GM21528 (cell line): Measurements from ENCODE around the gene KRT75.
"Not testable (repeated sequence)": the region's sequence is repeated elsewhere in the genome, so short reads cannot be mapped to it uniquely, and the experiment has no call there.

ENCODE experiments used
- ATAC-seq: cut with Tn5 transposase; IDR thresholded peaks from one replicate; pipeline ENCODE4 v1.9.1; 2021; ENCODE audit warnings: mild to moderate bottlenecking, moderate library complexity; ENCODE audit not compliant: unreplicated experiment, low FRiP score

Gene KRT75

DNA sequence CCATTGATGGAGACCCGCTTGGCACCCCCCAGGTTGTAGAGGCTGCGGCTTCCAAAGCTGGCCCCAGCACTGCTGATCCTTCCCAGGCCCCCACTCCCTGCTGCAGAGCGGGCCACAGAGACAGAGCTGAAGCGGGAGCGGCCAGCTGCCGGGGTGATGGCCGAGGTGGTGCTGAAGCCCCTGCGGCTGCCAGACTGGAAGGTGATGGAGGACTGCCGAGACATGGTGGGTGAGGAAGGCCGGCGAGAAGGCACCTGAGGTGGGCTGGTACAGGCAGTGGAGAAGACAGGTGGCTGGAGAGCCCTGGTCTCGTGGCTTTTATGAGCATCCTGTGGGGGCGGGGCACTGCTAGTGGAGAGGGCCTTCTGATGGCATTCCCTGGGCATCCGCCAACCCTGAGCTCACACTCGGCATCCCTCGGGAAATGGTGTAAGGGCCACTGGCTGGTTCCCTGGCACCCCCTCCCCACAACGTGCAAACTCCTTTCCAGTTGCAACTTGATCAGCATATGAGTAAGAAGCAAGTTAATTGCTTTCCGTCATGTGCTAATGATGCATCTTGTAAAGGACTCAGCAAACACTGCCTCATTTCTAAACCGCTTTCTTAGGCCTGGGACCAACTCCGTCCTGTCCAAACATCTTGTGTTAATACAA is at the start of gene KRT75:
Gene KRT75 (minus strand): TSS at position 291 of the 653 bp plus-strand sequence. CDS start 67 bp downstream, at position 224.
- ATAC-seq = no peak

- no peak for ATAC-seq
Observed at GRCh38 chr12:52480073-52480472, 45.9 kb upstream of the KRT75 start.

- ATAC-seq = no peak
Observed at GRCh38 chr12:52477651-52478050, 43.5 kb upstream of the KRT75 start.

- ATAC-seq = no peak
Observed at GRCh38 chr12:52474212-52474611, 40.0 kb upstream of the KRT75 start.

- no peak for ATAC-seq
Observed at GRCh38 chr12:52473768-52474167, 39.6 kb upstream of the KRT75 start, which contains the start of gene KRT6C. TSS of gene KRT6C (minus strand) at chr12:52473805. CDS start at chr12:52473737, 68 bp downstream.

GRCh38 chr12:52469853-52470252 is 35.7 kb upstream of the KRT75 start:
- no peak for ATAC-seq

DNA sequence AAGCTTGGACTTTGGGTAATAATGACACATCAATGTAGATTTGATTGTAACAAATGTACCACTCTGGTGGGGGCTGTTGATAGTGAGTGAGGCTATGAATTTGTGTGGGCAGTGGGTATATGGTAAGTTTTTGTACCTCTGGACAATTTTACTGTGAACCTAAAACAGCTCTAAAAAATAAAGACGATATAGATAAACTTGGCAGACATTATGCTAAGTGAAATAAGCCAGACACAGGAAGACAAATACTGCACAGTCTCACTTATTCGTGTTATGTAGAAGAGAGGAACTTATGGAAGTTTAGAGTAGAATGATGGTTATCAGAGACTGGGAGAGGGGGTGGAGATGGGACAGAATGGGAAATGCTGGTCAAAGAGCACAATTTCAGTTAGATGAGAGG is 30.7 kb upstream of the KRT75 start:
- no peak for ATAC-seq

DNA sequence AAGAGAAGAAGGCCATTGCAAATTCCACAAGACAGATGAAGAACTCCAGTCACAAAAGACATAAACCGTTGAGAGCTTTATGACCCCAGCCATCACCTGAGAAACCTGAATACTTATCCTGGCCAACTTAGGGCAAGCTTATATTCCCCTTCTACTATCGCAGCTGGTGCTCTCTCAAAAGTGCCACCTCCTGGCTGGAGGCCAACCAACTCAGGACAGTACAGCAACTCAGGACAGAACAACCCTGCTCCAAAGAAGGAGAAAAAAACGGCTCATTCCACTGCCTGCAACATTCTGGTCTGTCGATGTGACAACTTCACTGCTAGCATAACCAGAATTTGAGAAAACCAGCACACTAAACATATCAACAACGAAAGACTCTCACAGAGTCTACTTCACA is 27.5 kb upstream of the KRT75 start:
- no peak for ATAC-seq

DNA sequence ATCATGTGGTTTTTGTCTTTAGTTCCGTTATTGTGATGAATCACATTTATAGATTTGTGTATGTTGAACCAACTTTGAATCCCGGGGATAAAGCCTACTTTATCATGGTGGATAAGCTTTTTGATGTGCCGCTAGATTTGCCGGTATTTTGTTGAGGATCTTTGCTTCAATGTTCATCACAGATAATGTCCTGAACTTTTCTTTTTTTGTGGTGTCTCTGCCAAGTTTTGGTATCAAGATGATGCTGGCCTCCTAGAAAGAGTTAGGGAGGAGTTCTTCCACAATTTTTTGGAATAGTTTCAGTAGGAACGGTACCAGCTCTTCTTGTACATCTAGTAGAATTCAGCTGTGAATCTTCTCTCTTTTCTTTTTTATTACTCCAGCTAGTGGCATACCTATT is 24.7 kb upstream of the KRT75 start:
- ATAC-seq = no peak

DNA sequence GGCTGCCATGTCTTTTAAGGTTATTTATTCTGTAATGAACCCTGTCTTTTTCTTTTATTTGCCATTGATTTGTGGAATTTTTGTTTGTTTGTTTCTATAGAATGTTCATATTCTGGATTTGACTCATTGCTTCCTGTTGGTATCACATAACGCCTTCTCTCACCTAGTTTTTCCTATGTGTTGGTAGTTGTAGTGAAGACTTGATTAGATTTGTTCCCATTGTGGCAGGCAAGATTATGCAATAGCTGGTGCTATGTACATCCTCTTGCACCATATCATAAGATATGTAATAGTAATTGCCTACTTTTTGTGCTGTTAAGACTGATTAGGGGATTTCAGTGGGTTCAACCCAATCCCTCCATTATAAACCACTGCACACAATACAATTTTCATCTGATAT is 21.6 kb upstream of the KRT75 start:
- no peak for ATAC-seq

GRCh38 chr12:52454411-52455201 is 20.4 kb upstream of the KRT75 start:
- ATAC-seq = no peak

DNA sequence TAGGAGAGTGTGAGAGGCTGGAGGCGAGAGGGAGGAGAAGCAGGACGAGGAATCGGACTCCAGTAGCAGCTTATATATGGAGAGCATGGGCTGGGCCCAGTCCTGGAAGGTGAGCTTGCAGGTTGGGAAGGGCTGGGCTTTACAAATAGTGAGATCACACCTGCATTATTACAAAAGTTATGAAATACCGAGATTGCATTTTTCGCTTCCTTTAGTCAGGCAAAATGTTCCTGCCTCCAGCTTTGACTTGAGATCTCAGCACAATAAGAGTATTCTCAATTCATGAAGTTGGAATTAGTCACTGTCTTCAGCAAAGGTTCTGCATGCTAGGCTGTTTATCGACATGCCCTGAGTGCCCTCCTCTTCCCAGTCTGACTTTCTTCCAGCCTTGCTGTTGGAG is 17.9 kb upstream of the KRT75 start, which contains the start of gene KRT6B:
Gene KRT6B (minus strand): TSS at position 46 of the 400 bp plus-strand sequence. CDS start 68 bp downstream, outside the sequence.
- no peak for ATAC-seq

- no peak for ATAC-seq
Observed at GRCh38 chr12:52448228-52448627, 14.1 kb upstream of the KRT75 start.

DNA sequence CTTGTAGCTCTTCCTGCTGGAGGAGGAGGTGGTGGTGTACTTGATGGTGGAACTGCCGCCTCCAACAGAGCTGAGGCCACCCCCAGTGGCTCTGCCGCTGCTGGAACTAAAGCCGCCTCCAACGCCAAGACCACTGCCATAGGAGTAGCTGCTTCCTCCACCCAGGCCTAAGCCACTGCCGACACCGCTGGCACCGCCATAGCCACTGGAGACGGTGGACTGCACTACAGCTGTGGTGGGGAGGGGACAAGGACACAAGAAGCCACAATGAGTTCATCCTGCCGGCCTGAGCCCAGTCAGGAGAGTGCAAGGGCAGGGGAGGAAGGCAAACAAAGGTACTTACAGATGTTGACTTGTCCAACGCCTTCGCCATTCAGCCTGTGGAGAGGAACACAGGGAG is 13.0 kb upstream of the KRT75 start:
- not testable (repeated sequence) for ATAC-seq

GRCh38 chr12:52446367-52447045 is 12.3 kb upstream of the KRT75 start:
- ATAC-seq = no peak

- ATAC-seq = no peak
Observed at GRCh38 chr12:52445876-52446275, 11.7 kb upstream of the KRT75 start.

- no peak for ATAC-seq
Observed at GRCh38 chr12:52444647-52445595, 10.8 kb upstream of the KRT75 start.

GRCh38 chr12:52443966-52444365 is 9.8 kb upstream of the KRT75 start:
- ATAC-seq = no peak

DNA sequence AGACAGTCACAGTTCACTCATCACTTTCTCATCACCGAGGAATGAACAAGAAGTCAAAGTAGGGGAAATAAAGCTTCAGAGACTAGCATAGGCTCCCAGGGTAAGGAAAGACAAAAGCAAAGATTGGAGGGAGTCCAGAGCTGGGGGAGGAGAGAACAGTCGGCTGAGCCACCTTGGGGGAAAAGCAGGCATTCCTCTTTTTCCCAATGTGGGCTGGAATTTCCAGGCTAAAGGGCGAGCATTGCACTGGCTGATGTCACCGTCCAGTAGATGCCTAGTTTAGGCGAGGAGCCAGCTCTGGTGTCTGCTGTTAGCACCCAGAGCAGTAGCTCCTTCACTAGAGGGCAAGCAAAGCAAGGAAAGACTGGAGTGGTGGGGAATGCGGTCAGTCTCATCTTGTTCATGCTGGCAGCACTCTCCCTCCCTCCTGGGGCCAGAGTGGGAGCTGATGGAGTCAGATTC is 8.5 kb upstream of the KRT75 start:
- no peak for ATAC-seq

- no peak for ATAC-seq
Observed at GRCh38 chr12:52441320-52441911, 7.2 kb upstream of the KRT75 start.
